HFF-Myc (cell line): ENCODE results near the gene VN1R4.
"Not testable (repeated sequence)": the region's sequence is repeated elsewhere in the genome, so short reads cannot be mapped to it uniquely, and the experiment has no call there.

ENCODE experiments used
- DNase-seq: peaks from one replicate; pipeline ENCODE4 v3.0.0-alpha.2; 2011; ENCODE audit warnings: low read depth; ENCODE audit errors: extremely low read depth
- H3K4me3 ChIP-seq: replicated peaks from 2 replicates; pipeline ENCODE4 v1.5.1; 2011; ENCODE audit warnings: low read depth, mild to moderate bottlenecking, control low read depth, low read length
- TF ChIP-seq, protein P1 (sequence below): IDR thresholded peaks from 2 replicates; pipeline ENCODE4 v1.5.1; 2012; ENCODE audit warnings: mild to moderate bottlenecking, low read depth, low read length, control low read depth; ENCODE audit errors: missing control alignments

The VN1R4 gene

DNA sequence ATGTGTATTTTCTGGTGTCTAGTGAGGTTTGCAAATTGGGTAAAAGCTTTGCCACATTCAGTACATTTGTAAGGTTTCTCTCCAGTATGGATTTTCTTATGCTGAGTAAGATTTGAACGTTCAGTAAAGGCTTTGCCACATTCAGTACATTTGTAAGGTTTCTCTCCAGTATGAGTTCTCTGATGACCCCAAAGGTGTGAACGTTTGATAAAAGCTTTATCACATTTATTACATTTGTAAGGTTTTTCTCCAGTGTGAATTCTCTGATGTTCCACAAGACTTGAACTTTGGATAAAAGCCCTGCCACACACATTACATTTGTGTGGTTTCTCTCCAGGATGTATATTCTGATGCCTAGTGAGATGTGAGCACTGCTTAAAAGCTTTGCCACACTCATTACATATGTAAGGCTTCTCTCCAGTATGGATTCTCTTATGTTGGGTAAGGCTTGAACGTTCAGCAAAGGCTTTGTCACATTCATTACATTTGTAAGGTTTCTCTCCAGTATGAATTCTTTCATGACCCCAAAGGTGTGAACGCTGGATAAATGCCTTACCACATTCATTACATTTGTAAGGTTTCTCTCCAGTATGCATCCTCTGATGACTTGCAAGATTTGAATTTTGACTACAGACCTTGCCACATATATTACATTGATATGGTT, 30.3 kb downstream of the VN1R4 start:
- TF ChIP-seq, protein P1, sequence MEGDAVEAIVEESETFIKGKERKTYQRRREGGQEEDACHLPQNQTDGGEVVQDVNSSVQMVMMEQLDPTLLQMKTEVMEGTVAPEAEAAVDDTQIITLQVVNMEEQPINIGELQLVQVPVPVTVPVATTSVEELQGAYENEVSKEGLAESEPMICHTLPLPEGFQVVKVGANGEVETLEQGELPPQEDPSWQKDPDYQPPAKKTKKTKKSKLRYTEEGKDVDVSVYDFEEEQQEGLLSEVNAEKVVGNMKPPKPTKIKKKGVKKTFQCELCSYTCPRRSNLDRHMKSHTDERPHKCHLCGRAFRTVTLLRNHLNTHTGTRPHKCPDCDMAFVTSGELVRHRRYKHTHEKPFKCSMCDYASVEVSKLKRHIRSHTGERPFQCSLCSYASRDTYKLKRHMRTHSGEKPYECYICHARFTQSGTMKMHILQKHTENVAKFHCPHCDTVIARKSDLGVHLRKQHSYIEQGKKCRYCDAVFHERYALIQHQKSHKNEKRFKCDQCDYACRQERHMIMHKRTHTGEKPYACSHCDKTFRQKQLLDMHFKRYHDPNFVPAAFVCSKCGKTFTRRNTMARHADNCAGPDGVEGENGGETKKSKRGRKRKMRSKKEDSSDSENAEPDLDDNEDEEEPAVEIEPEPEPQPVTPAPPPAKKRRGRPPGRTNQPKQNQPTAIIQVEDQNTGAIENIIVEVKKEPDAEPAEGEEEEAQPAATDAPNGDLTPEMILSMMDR: no peak

DNA sequence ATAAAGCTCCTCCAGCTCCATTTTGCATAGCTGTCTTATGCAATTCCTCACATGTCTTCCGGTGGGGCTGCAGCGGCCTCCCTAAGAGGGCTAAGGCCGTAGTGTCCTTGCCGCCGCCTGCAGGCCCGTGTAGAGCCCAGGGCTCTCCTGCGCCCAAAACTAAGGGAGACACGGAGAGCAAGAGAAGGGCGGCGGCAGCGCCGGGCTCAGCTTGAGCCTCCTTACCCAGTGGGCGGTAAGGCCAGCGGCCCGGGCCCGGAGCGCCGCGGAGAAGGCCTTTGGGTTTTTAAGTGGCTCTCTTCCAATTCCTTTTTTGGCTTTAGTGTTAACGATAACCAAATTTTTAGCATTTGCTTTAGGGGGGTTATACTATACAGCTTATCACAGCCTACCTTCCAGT, 42.9 kb downstream of the VN1R4 start:
- H3K4me3 ChIP-seq: no peak overlapping the region
- TF ChIP-seq, protein P1: no peak
- no peak for DNase-seq

More for the DNA sequence above, 30.3 kb downstream of the VN1R4 start:
- DNase-seq: no peak
- no peak overlapping the region for H3K4me3 ChIP-seq

DNA sequence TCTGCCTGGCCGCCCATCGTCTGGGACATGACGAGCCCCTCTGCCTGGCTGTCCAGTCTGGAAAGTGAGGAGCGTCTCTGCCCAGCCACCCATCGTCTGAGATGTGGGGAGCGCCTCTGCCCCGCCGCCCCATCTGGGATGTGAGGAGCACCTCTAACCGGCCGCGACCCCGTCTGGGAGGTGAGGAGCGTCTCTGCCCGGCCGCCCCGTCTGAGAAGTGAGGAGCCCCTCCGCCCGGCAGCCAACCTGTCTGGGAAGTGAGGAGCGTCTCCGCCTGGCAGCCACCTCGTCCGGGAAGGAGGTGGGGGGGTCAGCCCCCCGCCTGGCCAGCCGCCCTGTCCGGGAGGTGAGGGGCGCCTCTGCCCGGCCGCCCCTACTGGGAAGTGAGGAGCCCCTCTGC, 44.8 kb downstream of the VN1R4 start:
- H3K4me3 ChIP-seq, DNase-seq: not testable (repeated sequence)
